Karpas-422 (cell line): ENCODE data around the gene EPHA7. TPM values are rescaled to one million over a fixed set of nuclear protein-coding genes. Genes with fewer than 3 reads are reported as not detected.

Source experiments
- DNase-seq: peaks from one replicate; pipeline ENCODE4 v3.0.0-alpha.2; 2015
- H2AFZ ChIP-seq: fragments of 200-600 bp; sonication (generic); 2 replicates; pipeline ENCODE4 v1.6.1; 2014; ENCODE audit warnings: antibody characterized with exemption, low read length, mixed read lengths
- H3K27ac ChIP-seq: fragments of 200-600 bp; sonication (generic); 2 replicates; pipeline ENCODE4 v1.5.1; 2014; ENCODE audit warnings: mild to moderate bottlenecking, low read length, moderate library complexity
- H3K27me3 ChIP-seq: fragments of 200-600 bp; sonication (generic); 2 replicates; pipeline ENCODE4 v1.6.1; 2014; ENCODE audit warnings: low read length, mixed read lengths
- H3K36me3 ChIP-seq: fragments of 200-600 bp; sonication (generic); 2 replicates; pipeline ENCODE4 v1.6.1; 2014; ENCODE audit warnings: low read length, mixed read lengths; ENCODE audit not compliant: insufficient read depth
- H3K4me1 ChIP-seq: fragments of 200-600 bp; sonication (generic); 2 replicates; pipeline ENCODE4 v1.6.1; 2014; ENCODE audit warnings: mild to moderate bottlenecking, low read length, mixed read lengths
- H3K4me2 ChIP-seq: fragments of 200-600 bp; sonication (generic); 2 replicates; pipeline ENCODE4 v1.6.1; 2014; ENCODE audit warnings: low read length, low read depth, mild to moderate bottlenecking; ENCODE audit not compliant: poor library complexity, severe bottlenecking
- H3K4me3 ChIP-seq: fragments of 200-600 bp; sonication (generic); 2 replicates; pipeline ENCODE4 v1.5.1; 2014; ENCODE audit warnings: mild to moderate bottlenecking, antibody characterized with exemption, low read length, mixed read lengths
- H3K79me2 ChIP-seq: fragments of 200-600 bp; sonication (generic); 2 replicates; pipeline ENCODE4 v1.6.1; 2014; ENCODE audit warnings: mild to moderate bottlenecking, low read length, mixed read lengths
- H3K9ac ChIP-seq: fragments of 200-600 bp; sonication (generic); 2 replicates; pipeline ENCODE4 v1.6.0; 2014; ENCODE audit warnings: low read length
- H3K9me2 ChIP-seq: fragments of 200-600 bp; sonication (generic), shearing (Covaris generic); replicated peaks from 2 replicates; pipeline ENCODE4 v1.6.0; 2014; ENCODE audit warnings: mild to moderate bottlenecking, low read length, moderate library complexity; ENCODE audit not compliant: insufficient read depth
- H3K9me3 ChIP-seq: fragments of 300-700, 200-600 bp; sonication (generic); 2 replicates; pipeline ENCODE4 v1.6.1; 2014; ENCODE audit warnings: low read length, mixed read lengths
- H4K20me1 ChIP-seq: fragments of 200-600 bp; sonication (generic); 2 replicates; pipeline ENCODE4 v1.6.1; 2014; ENCODE audit warnings: mild to moderate bottlenecking, antibody characterized with exemption, low read length, low read depth; ENCODE audit not compliant: insufficient read depth
- total RNA-seq: library from RNA; depleted of rRNA; stranded (reverse); fragments of >200 nt; shearing (Covaris generic); gene quantifications from 2 replicates; pipeline ENCODE4 v1.2.3, GENCODE V29; 2014; ENCODE audit warnings: low replicate concordance

EPHA7 gene
- total RNA-seq, 1 experiment from 2014 or later, result not detected

DNA sequence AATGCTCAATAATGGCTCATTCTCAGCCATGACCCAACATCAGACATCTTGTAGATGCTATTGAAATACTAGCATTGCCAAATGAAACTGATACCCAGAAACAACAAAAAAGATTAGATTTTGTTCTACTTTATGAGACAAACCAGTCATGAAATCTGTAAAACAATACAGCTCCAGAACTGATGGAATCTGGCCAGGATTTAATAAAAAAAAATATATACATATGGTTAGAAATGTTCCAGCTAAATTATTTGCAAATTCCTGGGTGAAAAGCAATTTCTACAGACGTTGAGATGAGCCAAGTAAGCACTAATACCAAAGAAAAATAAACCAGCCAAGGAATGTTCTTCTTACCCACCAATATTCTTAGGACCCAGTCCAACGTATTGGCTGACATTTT lies 201.3 kb downstream of the EPHA7 start:
- H3K36me3 ChIP-seq, result no peaks in the 10 kb centered on the region
- peaks cover 28% of the 10 kb centered on the region for H3K9me3 ChIP-seq
- H3K9me2 ChIP-seq, result no peaks in the 10 kb centered on the region
- no peaks in the 10 kb centered on the region for H4K20me1 ChIP-seq
- H3K79me2 ChIP-seq, result no peaks in the 10 kb centered on the region
- no peak overlapping the region for H3K4me3 ChIP-seq
- no peak overlapping the region for H3K4me2 ChIP-seq
- H2AFZ ChIP-seq, result no peak overlapping the region
- no peak for DNase-seq
- H3K27me3 ChIP-seq, result no peaks in the 10 kb centered on the region
- H3K4me1 ChIP-seq, result no peaks in the 10 kb centered on the region
- H3K27ac ChIP-seq, result no peak overlapping the region
- H3K9ac ChIP-seq, result no peak overlapping the region

DNA sequence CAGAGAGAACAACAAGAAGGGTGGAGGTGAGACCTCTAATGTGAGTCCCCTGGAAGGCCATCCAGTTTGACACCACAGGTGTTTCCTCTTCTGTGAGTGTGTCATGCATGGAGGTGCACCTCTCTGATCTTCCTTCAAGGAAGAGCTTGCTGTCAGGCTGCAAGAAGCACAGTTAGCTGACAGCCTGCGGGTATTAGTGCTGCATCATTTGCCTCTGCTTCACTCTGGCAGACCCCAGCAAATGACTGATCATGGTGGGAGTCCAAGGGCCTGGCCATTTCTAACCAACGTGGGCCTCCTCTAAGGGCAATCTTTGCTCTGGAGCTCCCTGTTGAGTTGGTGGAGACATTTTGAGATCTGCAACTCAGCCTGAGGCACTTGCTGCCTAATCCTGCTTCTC lies 206.3 kb downstream of the EPHA7 start:
- Histone ChIP-seq H4K20me1 (no peaks in the 10 kb centered on the region), H3K27ac (no peak overlapping the region), H3K4me1 (no peaks in the 10 kb centered on the region), H3K36me3 (no peaks in the 10 kb centered on the region), H2AFZ (no peak overlapping the region), H3K9me3 (peaks cover 30% of the 10 kb centered on the region), H3K9me2 (no peaks in the 10 kb centered on the region), H3K79me2 (no peaks in the 10 kb centered on the region), H3K4me3 (no peak overlapping the region), H3K9ac (no peak overlapping the region), H3K27me3 (no peaks in the 10 kb centered on the region), H3K4me2 (no peak overlapping the region)
- DNase-seq, result no peak

DNA sequence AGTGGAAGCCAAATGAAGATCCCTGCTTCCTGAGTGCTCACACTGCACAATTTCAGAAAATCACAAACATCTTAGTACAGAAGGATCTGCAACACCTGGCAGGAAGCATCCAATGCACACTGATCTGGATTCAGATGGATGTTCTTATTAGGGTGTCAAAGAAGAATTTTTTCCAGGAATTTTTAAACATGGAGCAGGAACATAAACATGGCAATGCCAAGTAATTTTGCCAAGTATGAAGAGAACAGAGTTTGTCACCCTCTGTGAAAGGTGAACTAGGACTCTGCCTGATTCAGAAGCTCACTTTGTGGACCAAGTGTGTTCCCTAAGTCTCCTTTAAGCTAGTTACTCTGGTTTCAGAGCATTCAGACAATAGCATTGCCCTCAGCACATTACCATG lies 208.5 kb downstream of the EPHA7 start:
- no peak for DNase-seq
- Histone ChIP-seq H3K4me3 (no peak overlapping the region), H3K9me3 (peaks cover 29% of the 10 kb centered on the region), H3K27ac (no peak overlapping the region), H3K36me3 (no peaks in the 10 kb centered on the region), H3K27me3 (no peaks in the 10 kb centered on the region), H3K9me2 (no peaks in the 10 kb centered on the region), H3K4me1 (no peaks in the 10 kb centered on the region), H2AFZ (no peak overlapping the region), H3K79me2 (no peaks in the 10 kb centered on the region), H3K4me2 (no peak overlapping the region), H3K9ac (no peak overlapping the region), H4K20me1 (no peaks in the 10 kb centered on the region)

DNA sequence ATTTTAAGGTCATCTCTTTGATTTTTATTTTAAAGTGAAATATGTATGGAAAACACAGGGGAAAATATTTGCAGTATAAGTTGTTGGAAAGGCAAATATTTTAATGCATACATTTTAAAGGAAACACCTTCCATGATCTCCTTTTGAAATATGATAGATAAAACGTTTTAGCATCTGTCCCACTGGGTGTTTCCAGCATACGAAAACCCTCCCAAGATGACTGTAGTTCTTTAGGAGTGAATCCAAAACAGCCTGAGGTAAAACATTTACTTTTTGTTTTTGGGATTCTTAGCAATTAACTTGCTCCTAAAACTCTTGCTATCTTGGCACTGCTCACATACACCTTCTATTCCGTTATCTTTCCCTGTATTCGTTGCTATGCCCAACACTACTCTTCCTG lies 210.0 kb downstream of the EPHA7 start:
- H3K9ac ChIP-seq, result no peak overlapping the region
- no peaks in the 10 kb centered on the region for H3K9me2 ChIP-seq
- H3K4me2 ChIP-seq, result no peak overlapping the region
- H3K79me2 ChIP-seq, result no peaks in the 10 kb centered on the region
- H3K36me3 ChIP-seq, result no peaks in the 10 kb centered on the region
- H3K4me1 ChIP-seq, result no peaks in the 10 kb centered on the region
- no peaks in the 10 kb centered on the region for H4K20me1 ChIP-seq
- H3K4me3 ChIP-seq, result no peak overlapping the region
- 0 out of 2 replicates have a peak overlapping the region, but pooled peaks have one; percentile 56 for H2AFZ ChIP-seq
- H3K9me3 ChIP-seq, result peaks cover 37% of the 10 kb centered on the region
- no peaks in the 10 kb centered on the region for H3K27me3 ChIP-seq
- DNase-seq, result no peak
- no peak overlapping the region for H3K27ac ChIP-seq

DNA sequence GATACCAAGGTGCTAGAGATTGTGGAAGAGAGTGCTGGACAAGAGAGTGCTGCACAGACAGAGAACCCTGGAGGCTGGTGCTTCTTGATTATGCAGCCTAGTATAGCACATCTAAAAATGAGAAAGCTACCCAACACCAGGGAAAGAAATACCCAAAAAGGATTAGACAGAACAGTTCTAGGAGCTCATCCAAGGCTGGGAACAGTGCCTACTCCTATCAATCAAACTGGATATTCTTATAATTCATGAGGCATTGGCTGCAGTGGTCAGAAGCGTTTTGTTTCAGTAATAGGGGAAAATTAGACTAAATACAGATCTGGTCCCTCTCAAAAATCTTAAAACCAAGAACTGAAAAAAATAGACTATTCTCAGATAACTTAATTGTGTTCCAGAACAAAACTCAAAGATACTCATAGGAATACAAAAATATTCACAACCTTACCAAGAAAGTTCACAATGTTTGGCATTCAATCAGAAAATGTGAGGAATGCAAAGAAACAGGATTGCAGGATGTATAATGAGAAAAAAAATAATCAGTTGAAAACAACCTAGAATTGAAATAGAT lies 222.9 kb downstream of the EPHA7 start:
- no peak overlapping the region for H3K4me2 ChIP-seq
- no peak overlapping the region for H3K27ac ChIP-seq
- no peaks in the 10 kb centered on the region for H3K4me1 ChIP-seq
- H3K27me3 ChIP-seq, result no peaks in the 10 kb centered on the region
- H2AFZ ChIP-seq, result no peak overlapping the region
- H3K9me3 ChIP-seq, result peaks cover 11% of the 10 kb centered on the region
- no peak overlapping the region for H3K4me3 ChIP-seq
- no peaks in the 10 kb centered on the region for H3K36me3 ChIP-seq
- no peak overlapping the region for H3K9ac ChIP-seq
- H3K9me2 ChIP-seq, result no peaks in the 10 kb centered on the region
- no peaks in the 10 kb centered on the region for H4K20me1 ChIP-seq
- DNase-seq, result no peak
- H3K79me2 ChIP-seq, result no peaks in the 10 kb centered on the region

DNA sequence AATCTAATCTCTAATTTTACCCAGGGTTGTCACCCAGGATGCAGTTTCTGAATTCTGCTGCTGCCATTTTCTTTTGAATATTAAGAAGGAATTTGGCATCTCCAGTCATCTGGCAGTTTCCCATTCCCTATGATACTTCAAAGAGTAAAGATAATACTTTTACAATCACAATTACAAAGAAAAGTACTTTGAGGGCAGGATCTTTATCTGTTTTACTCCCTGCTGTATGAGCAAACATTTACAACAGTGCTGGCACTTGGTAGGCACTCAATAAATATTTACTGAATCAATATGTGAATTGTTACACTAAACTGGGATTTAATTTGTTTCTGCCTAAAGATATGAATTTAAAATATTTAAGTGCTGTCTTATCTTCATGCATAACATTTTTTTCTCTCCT lies 224.9 kb downstream of the EPHA7 start:
- Histone ChIP-seq H3K9me2 (no peaks in the 10 kb centered on the region), H3K9me3 (peaks cover 11% of the 10 kb centered on the region; the same call in 1 of the 2 replicates), H3K27me3 (no peaks in the 10 kb centered on the region), H3K27ac (no peak overlapping the region), H2AFZ (no peak overlapping the region), H3K9ac (no peak overlapping the region), H3K79me2 (no peaks in the 10 kb centered on the region), H4K20me1 (no peaks in the 10 kb centered on the region), H3K4me1 (no peaks in the 10 kb centered on the region), H3K4me3 (no peak overlapping the region), H3K4me2 (no peak overlapping the region), H3K36me3 (no peaks in the 10 kb centered on the region)
- no peak for DNase-seq

DNA sequence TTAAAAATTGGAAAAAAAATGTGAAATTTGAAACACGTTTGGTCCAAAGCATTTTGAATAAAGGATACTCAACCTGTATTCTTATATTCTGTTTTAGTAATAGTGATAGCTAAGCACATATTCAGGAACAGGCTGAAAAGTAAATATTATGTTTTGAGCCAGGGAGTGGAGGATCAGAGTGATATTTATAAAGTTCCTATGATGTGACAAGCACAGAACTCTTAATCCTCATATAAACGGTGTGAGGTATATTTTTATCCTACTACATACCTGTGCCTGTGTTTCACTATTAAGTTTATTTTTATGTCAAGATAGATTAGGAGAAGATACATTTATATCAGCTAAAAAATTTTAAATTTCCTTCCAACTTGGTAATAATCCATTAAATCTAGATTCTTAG lies 225.5 kb downstream of the EPHA7 start:
- no peak for DNase-seq
- Histone ChIP-seq H3K4me3 (no peak overlapping the region), H3K27ac (no peak overlapping the region), H3K4me1 (no peaks in the 10 kb centered on the region), H3K4me2 (no peak overlapping the region), H3K9ac (no peak overlapping the region), H3K27me3 (no peaks in the 10 kb centered on the region), H3K9me2 (no peaks in the 10 kb centered on the region; the same call in 1 of the 2 replicates), H3K79me2 (no peaks in the 10 kb centered on the region), H4K20me1 (no peaks in the 10 kb centered on the region), H3K36me3 (no peaks in the 10 kb centered on the region), H2AFZ (no peak overlapping the region), H3K9me3 (peaks cover 13% of the 10 kb centered on the region; the same call in 1 of the 2 replicates)
